Kidney (tissue), 14 donors: Measurements from ENCODE around the gene ITPKA. TPM values are rescaled to one million over a fixed set of nuclear protein-coding genes. Genes with fewer than 3 reads are reported as not detected.

Experiments
- DNase-seq, 5 donors: peaks; one replicate each; pipeline ENCODE4 v3.0.0-alpha.2; 2013 to 2020
- FAIRE-seq: peaks from 2 replicates; lab custom pipeline; 2012; peaks lifted over from hg19 to GRCh38; lab: Jason Lieb, UNC
- H3K27ac ChIP-seq, 2 donors: one replicate each; pipeline ENCODE4 v1.7.0; 2013; ENCODE audit warnings: low read depth in 2 of 2, low read length in 2 of 2, inconsistent platforms in 1 of 2
- H3K27me3 ChIP-seq: one replicate; pipeline ENCODE4 v1.7.1; 2013; ENCODE audit warnings: low read length, inconsistent platforms; ENCODE audit not compliant: control insufficient read depth, insufficient read depth
- H3K36me3 ChIP-seq, 3 donors: one replicate each; pipeline versions ENCODE4 v1.7.0 to v1.7.1; 2013; ENCODE audit warnings: low read length in 3 of 3, control low read depth in 1 of 3, inconsistent platforms in 1 of 3; ENCODE audit not compliant: insufficient read depth in 3 of 3, control insufficient read depth in 2 of 3
- H3K4me1 ChIP-seq, 3 donors: one replicate each; pipeline versions ENCODE4 v1.7.0 to v1.7.1; 2013; ENCODE audit warnings: low read length in 3 of 3, inconsistent platforms in 1 of 3, low read depth in 1 of 3; ENCODE audit not compliant: control insufficient read depth in 2 of 3, insufficient read depth in 2 of 3
- H3K4me3 ChIP-seq, 3 donors: one replicate each; pipeline versions ENCODE4 v1.7.0 to v1.8.1; 2013; ENCODE audit warnings: low read length in 3 of 3, control low read depth in 1 of 3, inconsistent platforms in 1 of 3
- H3K9ac ChIP-seq, 3 donors: one replicate each; pipeline versions ENCODE4 v1.7.0 to v1.7.1; 2013; ENCODE audit warnings: low read length in 3 of 3, control low read depth in 1 of 3, inconsistent platforms in 1 of 3
- H3K9me3 ChIP-seq, 3 donors: one replicate each; pipeline versions ENCODE4 v1.7.0 to v1.7.1; 2013; ENCODE audit warnings: low read length in 3 of 3, control low read depth in 1 of 3, inconsistent platforms in 1 of 3; ENCODE audit not compliant: control insufficient read depth in 2 of 3, insufficient read depth in 1 of 3
- intact Hi-C: fragments of 100-400 bp; cut with DNase I; formaldehyde crosslinking; loops from one replicate; pipeline ENCODE4 v1.11.1; 2022
- polyA plus RNA-seq: library from polyadenylated mRNA; stranded (reverse); fragments of 350-450 nt; fragmentation: Illumina TruSeq; extraction: RNeasy Lipid Tissue Mini Kit (QIAGEN cat#74804); gene quantifications from one replicate; pipeline ENCODE4 v1.2.3, GENCODE V29; 2014; ENCODE audit warnings: low read depth, low replicate concordance; ENCODE audit not compliant: insufficient read depth
- total RNA-seq: library from RNA; stranded (reverse); fragmentation: NEBNext Ultra II Directional; extraction: Animal tissue kit (Norgen Biotek cat#: 25700); gene quantifications from one replicate; pipeline ENCODE4 v1.2.1, GENCODE V29; 2021
- TF ChIP-seq, protein P1 (sequence below): IDR thresholded peaks from 3 replicates; pipeline ENCODE4 v1.5.1; 2012; ENCODE audit warnings: mild to moderate bottlenecking, moderate library complexity, borderline replicate concordance; ENCODE audit not compliant: insufficient read depth; ENCODE audit errors: extremely low read depth
- donor health status: control.
- donor health status: control.
- donor health status: control.
- donor health status: control.
- donor health status: control.
- donor health status: DM: yes; HTN: yes; CAD: no.
- donor health status: Normal renal cell carcinoma (clear cell type).

ITPKA gene
- total and polyA plus RNA-seq, 2 donors from 2014 or later = 0.66 TPM; not detected in 1

DNA sequence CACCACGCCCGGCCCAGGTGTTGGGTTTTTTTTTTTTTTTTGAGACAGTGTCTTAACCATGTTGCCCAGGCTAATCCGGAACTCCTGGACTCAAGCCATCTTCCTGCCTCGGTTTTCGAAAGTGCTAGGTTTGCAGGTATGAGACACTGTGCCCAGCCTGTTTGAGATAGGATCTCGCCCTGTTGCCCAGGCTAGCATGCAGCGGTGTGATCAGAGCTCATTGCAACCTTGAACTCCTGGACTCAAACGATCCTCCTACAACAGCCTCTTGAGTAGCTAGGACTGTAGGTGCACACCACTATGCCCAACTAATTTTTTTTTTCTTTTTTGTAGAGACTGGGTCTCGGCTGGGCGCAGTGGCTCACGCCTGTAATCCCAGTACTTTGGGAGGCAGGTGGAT, 20.3 kb upstream of the ITPKA start:
- Histone ChIP-seq H3K9ac (no peak overlapping the region), H3K27me3 (no peaks in the 10 kb centered on the region), H3K9me3 (no peaks in the 10 kb centered on the region), H3K4me1 (no peaks in the 10 kb centered on the region), H3K36me3 (peaks cover 15 to 61% (median 43%) of the 10 kb centered on the region in 3 donors), H3K4me3 (no peak overlapping the region), H3K27ac (no peak overlapping the region)
- FAIRE-seq (no peak), DNase-seq (peak in 1 of 5 donors; percentile 8)
- TF ChIP-seq, protein P1, sequence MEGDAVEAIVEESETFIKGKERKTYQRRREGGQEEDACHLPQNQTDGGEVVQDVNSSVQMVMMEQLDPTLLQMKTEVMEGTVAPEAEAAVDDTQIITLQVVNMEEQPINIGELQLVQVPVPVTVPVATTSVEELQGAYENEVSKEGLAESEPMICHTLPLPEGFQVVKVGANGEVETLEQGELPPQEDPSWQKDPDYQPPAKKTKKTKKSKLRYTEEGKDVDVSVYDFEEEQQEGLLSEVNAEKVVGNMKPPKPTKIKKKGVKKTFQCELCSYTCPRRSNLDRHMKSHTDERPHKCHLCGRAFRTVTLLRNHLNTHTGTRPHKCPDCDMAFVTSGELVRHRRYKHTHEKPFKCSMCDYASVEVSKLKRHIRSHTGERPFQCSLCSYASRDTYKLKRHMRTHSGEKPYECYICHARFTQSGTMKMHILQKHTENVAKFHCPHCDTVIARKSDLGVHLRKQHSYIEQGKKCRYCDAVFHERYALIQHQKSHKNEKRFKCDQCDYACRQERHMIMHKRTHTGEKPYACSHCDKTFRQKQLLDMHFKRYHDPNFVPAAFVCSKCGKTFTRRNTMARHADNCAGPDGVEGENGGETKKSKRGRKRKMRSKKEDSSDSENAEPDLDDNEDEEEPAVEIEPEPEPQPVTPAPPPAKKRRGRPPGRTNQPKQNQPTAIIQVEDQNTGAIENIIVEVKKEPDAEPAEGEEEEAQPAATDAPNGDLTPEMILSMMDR = no peak
- intact Hi-C loops = no loop called here

DNA sequence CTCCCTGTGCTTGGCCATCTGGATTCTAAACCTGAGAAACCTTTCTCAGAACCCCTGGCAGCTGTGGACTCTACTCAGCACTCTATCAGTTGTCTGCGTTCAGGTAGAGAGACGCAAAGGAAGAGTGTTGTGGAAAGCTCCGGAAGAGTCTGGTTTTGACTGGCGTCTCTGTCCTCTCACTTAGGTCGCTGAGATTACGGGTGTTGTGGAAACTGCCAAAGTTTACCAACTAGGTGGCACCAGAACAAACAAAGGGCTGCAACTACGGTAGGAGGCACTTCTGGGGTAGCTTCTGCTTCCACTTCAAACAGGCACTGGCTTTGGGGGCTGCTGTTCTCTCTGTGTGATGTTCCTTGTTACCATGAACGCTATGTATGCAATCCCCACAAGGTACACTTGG, 19.2 kb upstream of the ITPKA start:
- no peak overlapping the region for H3K4me3 ChIP-seq
- H3K27ac ChIP-seq = no peak overlapping the region
- TF ChIP-seq, protein P1 = no peak
- no peaks in the 10 kb centered on the region for H3K27me3 ChIP-seq
- peaks cover 19 to 69% (median 49%) of the 10 kb centered on the region in 3 donors for H3K36me3 ChIP-seq
- no peaks in the 10 kb centered on the region for H3K4me1 ChIP-seq
- H3K9me3 ChIP-seq = no peaks in the 10 kb centered on the region
- intact Hi-C loops = no loop called here
- no peak for FAIRE-seq
- no peak for DNase-seq
- H3K9ac ChIP-seq = no peak overlapping the region

DNA sequence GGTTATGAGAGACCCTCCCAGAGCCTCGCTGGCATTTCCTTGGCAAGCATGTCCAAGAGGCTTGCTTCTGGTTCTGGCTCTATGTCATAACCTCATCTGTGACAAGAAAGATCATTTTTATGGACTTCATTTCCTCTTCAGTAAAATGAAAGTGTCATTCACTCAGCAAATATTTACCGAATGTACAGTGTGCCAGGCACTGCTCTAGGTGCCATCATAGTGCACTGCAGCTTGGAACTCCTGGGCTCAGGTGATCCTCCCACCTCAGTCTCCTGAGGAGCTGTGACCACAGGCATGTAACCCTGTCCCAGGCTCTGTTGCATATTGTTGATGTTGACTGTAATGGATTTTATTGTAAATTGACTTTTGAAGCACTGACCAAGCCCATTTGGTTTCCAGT, 18.7 kb upstream of the ITPKA start:
- Histone ChIP-seq H3K4me1 (no peaks in the 10 kb centered on the region), H3K9ac (no peak overlapping the region), H3K4me3 (no peak overlapping the region), H3K27ac (no peak overlapping the region), H3K36me3 (peaks cover 19 to 68% (median 53%) of the 10 kb centered on the region in 3 donors), H3K9me3 (no peaks in the 10 kb centered on the region), H3K27me3 (no peaks in the 10 kb centered on the region)
- DNase-seq (no peak), FAIRE-seq (no peak)
- intact Hi-C loops = no loop called here
- TF ChIP-seq, protein P1 = no peak

DNA sequence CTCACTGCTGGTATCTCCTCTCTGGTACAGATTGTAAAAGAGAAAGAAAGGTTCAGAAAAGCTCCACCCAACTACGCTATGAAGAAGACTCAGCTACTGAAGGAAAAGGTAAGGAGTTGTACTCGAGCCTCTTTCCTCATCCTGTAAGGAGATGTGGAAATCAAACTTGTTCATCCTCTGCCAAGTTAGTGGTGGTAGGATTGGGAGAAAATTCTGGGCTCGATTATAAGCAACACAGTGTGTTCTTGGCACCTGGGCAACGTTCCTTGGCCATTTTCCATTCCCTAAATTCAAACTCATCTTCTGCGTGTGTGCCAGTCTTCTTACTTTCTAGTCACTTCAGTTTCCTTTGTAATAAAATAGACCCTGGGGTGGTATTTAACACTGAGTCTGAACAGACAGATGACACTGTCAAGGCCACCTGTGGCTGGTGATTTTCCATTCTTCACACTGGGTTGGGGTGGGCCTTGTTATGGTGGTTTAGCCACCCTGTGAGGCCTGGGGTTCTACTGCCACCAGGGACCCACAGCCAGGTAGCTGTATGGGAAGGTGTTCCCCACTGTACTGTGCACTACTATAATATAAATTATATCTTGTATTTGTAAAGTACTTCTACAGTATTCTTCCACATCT, 17.1 kb upstream of the ITPKA start:
- Histone ChIP-seq H3K36me3 (peaks cover 16 to 71% (median 54%) of the 10 kb centered on the region in 3 donors), H3K9ac (no peak overlapping the region), H3K4me1 (no peaks in the 10 kb centered on the region), H3K27ac (no peak overlapping the region), H3K9me3 (no peaks in the 10 kb centered on the region), H3K4me3 (no peak overlapping the region), H3K27me3 (no peaks in the 10 kb centered on the region)
- intact Hi-C loops = no loop called here
- FAIRE-seq = no peak
- no peak for DNase-seq
- TF ChIP-seq, protein P1 = no peak
